ENCODE data around the gene BRIP1. TPM values are rescaled to one million over a fixed set of nuclear protein-coding genes. Genes with fewer than 3 reads are reported as not detected.

Gene BRIP1
- total and polyA plus RNA-seq, 2 donors (not counting 3 experiments of a cell fraction or from before 2014, with no cell fraction given), result 1.8 to 12.1 TPM

DNA sequence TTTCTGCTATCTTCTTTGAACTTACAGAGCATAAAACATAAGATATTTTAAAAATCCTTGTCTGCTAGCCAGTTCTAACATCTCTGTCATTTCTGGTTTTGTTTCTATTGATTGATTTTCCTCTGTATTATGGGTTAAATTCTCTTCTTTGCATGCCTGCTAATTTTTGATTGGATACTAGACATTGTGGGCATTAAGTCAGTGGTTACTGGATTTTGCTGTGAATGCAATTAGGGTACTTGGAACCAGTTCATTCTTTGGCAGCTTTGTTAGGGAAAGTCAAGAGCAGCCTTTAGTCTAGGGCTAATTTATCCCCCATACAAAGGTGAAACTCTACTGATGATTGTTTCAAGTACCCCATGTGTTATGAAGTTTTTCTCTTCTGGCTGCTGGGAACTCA, 145.3 kb downstream of the BRIP1 start:
- H3K4me3 ChIP-seq (replicated peaks in 1 of 3; ENCODE audit: insufficient read depth in 1 of 3, low read depth in 1 of 3, low read length in 3 of 3), result no peak overlapping the region
- intact Hi-C loops (cut with micrococcal nuclease) (no loop called here), dilution Hi-C loops (cut with MboI; ENCODE audit: extremely low pct_ligation_motif_present, low sequenced_read_pairs) (no loop called here)
- BruUV-seq (replicated peaks), result no TSS peak
- H3K4me1 ChIP-seq (ENCODE audit: control insufficient read depth, extremely low read depth, insufficient read depth, low read length), result no peaks in the 10 kb centered on the region
- DNase-seq (ENCODE audit: low read depth, low spot score) (no peak), FAIRE-seq (no peak)
- no peaks in the 10 kb centered on the region for H3K9me1 ChIP-seq (replicated peaks; ENCODE audit: control insufficient read depth, extremely low read depth, insufficient read depth, low read length)
- no peaks in the 10 kb centered on the region for H3K36me3 ChIP-seq (ENCODE audit: control insufficient read depth in 2 of 2, extremely low read depth in 1 of 2, insufficient read depth in 2 of 2, low read length in 2 of 2)
- H3K79me2 ChIP-seq (ENCODE audit: control insufficient read depth, insufficient read depth, low read length), result no peaks in the 10 kb centered on the region
- CTCF ChIA-PET, result interaction anchor here (1.1 kb wide), 1 partner anchor 18 kb away, joined by 3 read pairs; no protein-coding TSS in a partner anchor
- POLR2A ChIA-PET, result no interaction called here
- no peak overlapping the region for H3K4me2 ChIP-seq (ENCODE audit: insufficient read depth, low read length)
- no peak for TF ChIP-seq FOS (IDR thresholded peaks at IDR 0.05; ENCODE audit: borderline replicate concordance, insufficient read depth, low read length)
- no peaks in the 10 kb centered on the region for H3K27me3 ChIP-seq (ENCODE audit: control insufficient read depth in 2 of 2, insufficient read depth in 2 of 2, low read length in 2 of 2)
- no peak overlapping the region for H3K27ac ChIP-seq (ENCODE audit: insufficient read depth, low read depth, low read length)
- H2AFZ ChIP-seq (ENCODE audit: low read depth, low read length), result no peak overlapping the region
- H3K9ac ChIP-seq (replicated peaks; ENCODE audit: extremely low read depth, insufficient read depth, low read length), result no peak overlapping the region
- no peaks in the 10 kb centered on the region for H4K20me1 ChIP-seq (replicated peaks; ENCODE audit: control insufficient read depth, extremely low read depth, insufficient read depth, low read length)
- no peaks in the 10 kb centered on the region for H3K9me3 ChIP-seq (replicated peaks; ENCODE audit: control insufficient read depth, insufficient read depth, low read length)

DNA sequence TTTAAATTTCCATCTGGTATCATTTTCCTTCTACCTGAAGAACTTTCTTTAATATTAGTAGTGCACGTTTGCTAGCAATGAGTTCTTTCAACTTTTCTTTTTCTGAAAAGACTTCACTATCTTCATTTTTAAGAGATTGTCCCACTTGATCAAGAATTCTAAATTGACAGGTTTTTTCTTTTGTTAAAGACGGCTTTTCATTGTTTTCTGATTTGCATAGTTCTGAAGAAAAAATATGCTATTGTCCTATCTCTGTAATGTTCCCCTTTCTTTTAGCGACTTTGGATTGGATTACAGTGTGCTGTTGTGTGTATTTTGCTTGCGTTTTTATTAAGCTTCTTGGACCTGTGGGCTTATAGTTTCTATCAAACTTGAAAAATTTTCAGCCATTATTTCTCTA, 146.0 kb downstream of the BRIP1 start:
- H2AFZ ChIP-seq (ENCODE audit: low read depth, low read length), result no peak overlapping the region
- ChIA-PET CTCF (no interaction called here), POLR2A (no interaction called here)
- BruUV-seq (replicated peaks), result no TSS peak
- no peaks in the 10 kb centered on the region for H3K27me3 ChIP-seq (ENCODE audit: control insufficient read depth in 2 of 2, insufficient read depth in 2 of 2, low read length in 2 of 2)
- no peak for FAIRE-seq
- dilution Hi-C loops (cut with MboI; ENCODE audit: extremely low pct_ligation_motif_present, low sequenced_read_pairs) (no loop called here), intact Hi-C loops (cut with micrococcal nuclease) (no loop called here)
- H3K4me2 ChIP-seq (ENCODE audit: insufficient read depth, low read length), result no peak overlapping the region
- H3K9me3 ChIP-seq (replicated peaks; ENCODE audit: control insufficient read depth, insufficient read depth, low read length), result no peaks in the 10 kb centered on the region
- DNase-seq (ENCODE audit: low read depth, low spot score), result no peak
- H3K79me2 ChIP-seq (ENCODE audit: control insufficient read depth, insufficient read depth, low read length), result no peaks in the 10 kb centered on the region
- H3K9me1 ChIP-seq (replicated peaks; ENCODE audit: control insufficient read depth, extremely low read depth, insufficient read depth, low read length), result no peaks in the 10 kb centered on the region
- no peaks in the 10 kb centered on the region for H4K20me1 ChIP-seq (replicated peaks; ENCODE audit: control insufficient read depth, extremely low read depth, insufficient read depth, low read length)
- no peak for TF ChIP-seq POLR2A (IDR thresholded peaks at IDR 0.05; ENCODE audit: low read depth, low read length)
- TF ChIP-seq FOS (IDR thresholded peaks at IDR 0.05; ENCODE audit: borderline replicate concordance, insufficient read depth, low read length), result no peak
- TF ChIP-seq, protein P1, sequence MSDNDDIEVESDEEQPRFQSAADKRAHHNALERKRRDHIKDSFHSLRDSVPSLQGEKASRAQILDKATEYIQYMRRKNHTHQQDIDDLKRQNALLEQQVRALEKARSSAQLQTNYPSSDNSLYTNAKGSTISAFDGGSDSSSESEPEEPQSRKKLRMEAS (IDR thresholded peaks at IDR 0.05; ENCODE audit: insufficient read depth, insufficient read length), result no peak
- TF ChIP-seq JUN (IDR thresholded peaks at IDR 0.05; ENCODE audit: borderline replicate concordance, insufficient read depth, insufficient read length, low read depth), result no peak
- no peak for TF ChIP-seq POLR2AphosphoS5 (IDR thresholded peaks at IDR 0.05; ENCODE audit: insufficient read depth, low read depth, low read length)
- TF ChIP-seq, protein P2, sequence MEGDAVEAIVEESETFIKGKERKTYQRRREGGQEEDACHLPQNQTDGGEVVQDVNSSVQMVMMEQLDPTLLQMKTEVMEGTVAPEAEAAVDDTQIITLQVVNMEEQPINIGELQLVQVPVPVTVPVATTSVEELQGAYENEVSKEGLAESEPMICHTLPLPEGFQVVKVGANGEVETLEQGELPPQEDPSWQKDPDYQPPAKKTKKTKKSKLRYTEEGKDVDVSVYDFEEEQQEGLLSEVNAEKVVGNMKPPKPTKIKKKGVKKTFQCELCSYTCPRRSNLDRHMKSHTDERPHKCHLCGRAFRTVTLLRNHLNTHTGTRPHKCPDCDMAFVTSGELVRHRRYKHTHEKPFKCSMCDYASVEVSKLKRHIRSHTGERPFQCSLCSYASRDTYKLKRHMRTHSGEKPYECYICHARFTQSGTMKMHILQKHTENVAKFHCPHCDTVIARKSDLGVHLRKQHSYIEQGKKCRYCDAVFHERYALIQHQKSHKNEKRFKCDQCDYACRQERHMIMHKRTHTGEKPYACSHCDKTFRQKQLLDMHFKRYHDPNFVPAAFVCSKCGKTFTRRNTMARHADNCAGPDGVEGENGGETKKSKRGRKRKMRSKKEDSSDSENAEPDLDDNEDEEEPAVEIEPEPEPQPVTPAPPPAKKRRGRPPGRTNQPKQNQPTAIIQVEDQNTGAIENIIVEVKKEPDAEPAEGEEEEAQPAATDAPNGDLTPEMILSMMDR (IDR thresholded peaks at IDR 0.05; ENCODE audit: extremely low read depth in 1 of 2, insufficient read depth in 1 of 2, low read depth in 1 of 2, low read length in 2 of 2), result no peak
- no peak for TF ChIP-seq EZH2 (IDR thresholded peaks at IDR 0.05; ENCODE audit: borderline replicate concordance, low read depth, low read length, severe bottlenecking)
- TF ChIP-seq GATA2 (IDR thresholded peaks at IDR 0.05; ENCODE audit: insufficient read depth, insufficient read length, low read depth, low read length), result no peak
- no peak for TF ChIP-seq MYC (IDR thresholded peaks at IDR 0.05; ENCODE audit: low read depth, low read length)
- H3K36me3 ChIP-seq (ENCODE audit: control insufficient read depth in 2 of 2, extremely low read depth in 1 of 2, insufficient read depth in 2 of 2, low read length in 2 of 2), result no peaks in the 10 kb centered on the region
- H3K4me1 ChIP-seq (ENCODE audit: control insufficient read depth, extremely low read depth, insufficient read depth, low read length), result no peaks in the 10 kb centered on the region
- H3K27ac ChIP-seq (ENCODE audit: insufficient read depth, low read depth, low read length), result no peak overlapping the region
- H3K9ac ChIP-seq (replicated peaks; ENCODE audit: extremely low read depth, insufficient read depth, low read length), result no peak overlapping the region
- no peak overlapping the region for H3K4me3 ChIP-seq (replicated peaks in 1 of 3; ENCODE audit: insufficient read depth in 1 of 3, low read depth in 1 of 3, low read length in 3 of 3)
